NCI-H82 treated with DMSO at 0.1 percent for 48 hours (cell line): ENCODE results near the gene NFYC.
"Not testable (repeated sequence)": the region's sequence is repeated elsewhere in the genome, so short reads cannot be mapped to it uniquely, and the experiment has no call there.

ENCODE experiments used
- DNase-seq: peaks from one replicate; lab custom pipeline; 2025; ENCODE audit not compliant: unreplicated experiment; lab: John Stamatoyannopoulos, UW

Gene NFYC

DNA sequence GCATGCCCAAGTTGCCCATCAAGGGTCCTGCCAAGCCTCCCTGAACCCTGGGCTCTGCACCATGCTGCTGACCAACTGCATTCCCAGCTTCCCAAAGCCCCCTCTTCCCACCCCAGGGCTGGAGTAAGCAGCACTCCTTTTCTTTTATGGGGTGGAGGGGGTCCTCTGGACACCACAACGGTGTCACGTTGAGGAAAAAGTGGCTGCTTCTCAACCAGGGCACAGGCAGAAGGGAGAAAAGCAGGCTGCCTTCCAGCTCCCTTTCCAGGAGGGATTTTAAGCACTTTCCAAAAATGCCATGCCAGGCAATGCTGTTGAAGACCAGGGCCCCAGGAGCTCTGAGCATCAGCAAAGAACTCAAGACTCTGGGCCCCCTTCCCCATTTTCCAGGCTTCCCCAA, 26.7 kb upstream of the NFYC start:
- no peak for DNase-seq

DNA sequence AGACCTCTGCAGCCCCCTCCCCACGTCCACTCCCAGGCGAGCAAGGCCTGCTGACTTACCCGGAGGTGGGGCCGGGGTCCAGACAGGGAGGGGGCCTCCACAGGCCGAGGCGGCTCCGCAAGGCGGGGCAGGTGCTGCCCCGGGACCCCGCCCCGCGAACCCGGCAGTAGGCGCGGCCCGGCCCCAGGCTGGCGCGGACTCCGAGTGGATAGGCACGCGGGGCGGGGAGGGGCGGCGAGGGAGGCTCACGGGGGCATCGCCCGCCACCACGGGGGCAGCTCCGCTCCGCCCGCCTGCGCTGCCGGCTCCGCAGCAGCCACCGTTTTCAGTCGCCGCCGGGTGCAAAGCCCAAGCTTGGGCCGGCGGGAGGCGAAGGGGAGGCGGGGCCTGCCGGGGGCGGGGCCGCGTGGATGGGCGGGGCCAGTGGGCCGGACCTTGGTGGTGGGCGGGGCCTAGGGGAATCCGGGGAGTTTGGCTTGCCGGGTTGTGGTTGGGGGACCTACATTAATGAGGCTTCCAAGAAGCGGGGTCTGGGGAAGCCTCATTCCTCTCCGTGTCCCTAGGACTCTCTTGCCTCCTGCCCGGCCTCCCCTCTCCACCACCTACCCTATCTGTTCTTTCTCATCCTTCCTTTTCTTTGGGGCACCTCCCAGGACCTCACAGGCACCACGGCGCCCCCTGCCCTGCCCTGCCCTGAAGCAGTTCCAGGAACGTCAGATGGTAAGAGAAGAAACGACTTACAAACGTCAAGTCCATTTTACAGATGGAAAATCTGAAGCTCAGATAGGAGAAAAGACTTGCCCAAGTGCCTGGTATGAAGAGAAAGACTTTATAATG, 26.0 kb upstream of the NFYC start, which contains the start of gene RIMS3:
TSS of gene RIMS3 (minus strand) at position 348 of the 837 bp plus-strand sequence. CDS start 23,757 bp downstream, outside the sequence.
- peak; percentile 60 for DNase-seq

DNA sequence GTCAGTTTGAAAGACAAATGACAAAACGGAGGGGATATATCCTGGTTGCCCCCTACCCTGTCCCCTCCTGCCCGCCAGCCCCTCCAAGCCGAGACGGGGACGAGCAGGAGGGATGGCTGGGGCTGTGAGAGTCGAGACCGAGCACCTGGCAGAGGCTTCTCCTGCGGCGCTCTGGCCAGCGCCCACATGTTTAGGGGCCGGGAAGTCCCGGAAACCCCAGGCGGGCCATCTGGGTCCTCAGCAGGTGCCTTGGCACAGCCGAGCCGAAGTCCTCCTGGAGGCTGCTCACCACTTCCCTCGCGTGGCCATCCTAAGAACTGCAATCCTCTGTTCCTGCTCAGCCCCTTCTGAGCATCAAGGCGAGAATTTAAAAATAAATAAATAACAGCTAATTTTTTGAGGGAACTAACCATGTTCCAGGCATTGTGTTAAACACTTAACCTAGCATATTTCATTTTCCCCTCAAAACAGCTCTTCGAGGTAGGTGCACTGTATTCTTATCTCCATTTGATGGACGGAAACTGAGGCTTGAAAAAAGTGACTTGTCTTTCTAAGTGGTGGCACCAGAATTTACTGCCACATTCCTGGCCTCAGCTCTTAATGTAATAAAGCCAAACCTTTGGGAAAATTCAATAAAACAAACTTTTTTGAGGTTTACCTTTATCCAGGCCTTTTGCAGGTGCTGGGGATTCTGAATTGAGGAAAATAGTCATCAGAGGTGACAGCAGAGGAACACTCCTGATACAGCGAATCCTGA, 22.6 kb upstream of the NFYC start:
- peak; percentile 39 for DNase-seq

DNA sequence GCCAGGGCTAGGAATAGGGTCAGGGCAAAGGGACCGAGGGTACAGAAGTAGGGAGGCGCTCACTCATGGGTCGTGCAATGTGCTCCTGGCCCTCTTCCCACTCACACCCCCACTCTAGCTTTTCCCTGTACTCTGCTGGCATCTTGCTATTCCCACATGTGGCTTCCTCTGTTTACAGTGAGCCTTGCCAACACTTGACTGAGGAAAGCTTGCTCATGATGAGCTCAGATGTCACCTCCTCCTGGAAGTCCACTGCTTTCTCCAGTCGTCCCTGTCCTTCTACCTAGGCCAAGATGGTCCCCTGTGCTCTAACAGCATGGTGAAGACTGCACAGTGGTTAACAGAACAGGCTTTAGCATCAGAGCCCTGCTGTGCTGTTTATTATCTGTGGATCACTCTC, 18.1 kb upstream of the NFYC start:
- DNase-seq, result no peak

DNA sequence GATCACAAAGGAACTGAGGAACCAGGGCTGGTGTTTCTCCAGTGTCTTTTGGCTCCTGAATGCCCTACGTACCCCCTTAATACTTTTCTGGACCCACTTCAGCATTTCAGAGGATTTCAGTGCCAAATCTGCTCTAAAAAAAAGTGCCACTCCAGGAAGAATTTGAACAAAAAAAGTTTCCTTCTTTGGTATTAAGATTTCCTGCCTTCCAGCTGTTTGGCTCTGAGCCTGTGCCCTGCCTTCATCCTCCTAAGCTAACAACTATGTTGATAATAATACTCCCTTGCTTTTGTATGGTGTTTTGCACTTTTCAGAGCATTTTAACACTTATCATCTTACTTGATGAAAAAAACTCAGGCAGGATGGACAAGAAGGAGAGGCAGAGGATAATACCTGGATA, 15.0 kb upstream of the NFYC start:
- no peak for DNase-seq

DNA sequence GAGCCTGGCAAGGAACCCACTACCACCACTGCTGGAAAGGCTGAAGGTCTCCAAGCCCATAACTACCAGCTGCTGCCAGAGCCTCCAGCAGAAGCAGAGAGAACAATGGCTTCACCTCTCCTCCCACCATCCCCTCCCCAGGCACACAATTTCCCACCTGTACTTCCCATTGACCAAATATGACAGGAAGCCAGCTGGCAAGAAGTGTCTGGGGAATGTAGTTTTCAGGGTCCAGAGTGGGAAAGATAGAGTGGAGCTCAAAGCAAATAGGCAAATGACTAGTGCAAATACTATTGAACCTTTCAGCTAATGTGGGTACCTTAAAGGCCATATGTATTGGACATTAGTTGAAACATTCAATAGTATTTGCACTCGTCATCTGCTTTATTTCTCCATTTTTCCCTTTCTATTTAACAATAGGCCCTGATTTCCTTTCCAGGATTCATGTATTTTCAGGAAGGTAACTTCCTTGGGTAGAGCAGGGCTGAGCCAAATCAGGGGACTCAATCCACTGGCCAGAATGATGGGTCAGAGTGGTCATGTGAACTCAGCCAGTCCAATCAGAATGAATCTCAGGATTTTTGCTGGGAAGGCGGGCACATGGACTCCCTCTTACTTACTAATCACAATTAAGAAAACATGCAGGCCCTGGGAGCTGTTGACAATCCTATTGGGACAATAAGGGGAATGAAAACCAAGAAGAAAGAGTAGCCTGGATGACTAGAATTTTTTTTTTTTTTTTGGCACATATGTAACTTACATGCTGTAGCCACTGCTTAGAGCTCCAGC, 12.1 kb upstream of the NFYC start:
- no peak for DNase-seq

GRCh38 chr1:40684669-40685068, 6.8 kb upstream of the NFYC start:
- DNase-seq, result no peak

DNA sequence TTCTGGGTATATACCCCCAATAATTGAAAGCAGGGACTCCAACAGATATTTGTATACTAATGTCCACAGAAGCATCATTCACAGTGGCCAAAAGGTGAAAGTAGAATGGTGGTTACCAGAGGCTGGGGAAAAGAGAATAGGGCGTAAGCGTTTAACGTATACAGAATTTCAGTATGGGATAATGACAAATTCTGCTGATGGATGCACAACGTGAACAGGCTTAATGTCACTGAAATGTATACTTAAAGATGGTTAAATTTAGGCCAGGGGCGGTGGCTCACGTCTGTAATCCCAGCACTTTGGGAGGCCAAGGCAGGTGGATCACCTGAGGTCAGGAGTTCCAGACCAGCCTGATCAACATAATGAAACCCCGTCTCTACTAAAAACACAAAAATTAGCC, 4.4 kb upstream of the NFYC start:
- no peak for DNase-seq

GRCh38 chr1:40687661-40688060, 3.8 kb upstream of the NFYC start:
- DNase-seq, result no peak

- no peak for DNase-seq
These were observed 1.8 kb upstream of the NFYC start for GRCh38 chr1:40689737-40690136.

DNA sequence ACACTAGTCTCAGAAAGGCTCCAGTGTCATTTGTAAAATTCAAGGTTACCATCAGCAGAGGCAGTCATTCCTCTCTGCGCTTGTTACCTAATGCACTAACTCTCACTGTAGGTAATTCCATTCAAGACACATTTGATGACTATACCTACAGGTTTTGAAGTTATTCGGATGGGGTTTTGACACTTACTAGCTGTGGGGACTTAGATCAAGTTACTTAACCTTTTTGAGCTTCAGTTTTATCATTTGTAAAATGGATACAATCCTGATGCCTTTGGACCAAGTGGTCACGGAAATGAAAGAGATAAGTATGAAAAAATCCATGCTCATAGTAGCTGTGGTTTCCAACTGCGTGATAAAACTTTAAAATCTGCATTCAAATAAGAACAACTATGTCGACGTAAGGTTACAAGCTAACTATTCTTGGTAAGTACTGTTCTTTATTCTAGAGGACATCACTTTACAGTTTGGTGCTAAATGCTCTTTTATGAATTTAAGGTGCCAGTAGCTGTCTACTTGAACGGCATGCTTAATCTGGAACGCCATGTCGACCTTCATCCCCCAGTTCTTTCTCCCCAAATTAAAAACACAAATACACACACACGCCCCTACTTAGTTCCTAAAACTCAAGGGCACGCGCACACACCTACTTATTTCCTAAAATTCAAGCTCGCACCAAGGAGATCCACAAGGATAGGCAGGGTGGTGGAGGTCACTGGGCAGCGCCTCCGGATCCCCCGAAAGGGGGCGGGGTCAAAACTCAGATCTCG, 550 bp upstream of the NFYC start:
- DNase-seq, result no peak

GRCh38 chr1:40692429-40692895, 958 bp downstream of the NFYC start:
- no peak for DNase-seq

GRCh38 chr1:40693425-40693824, 1.9 kb downstream of the NFYC start:
- no peak for DNase-seq

DNA sequence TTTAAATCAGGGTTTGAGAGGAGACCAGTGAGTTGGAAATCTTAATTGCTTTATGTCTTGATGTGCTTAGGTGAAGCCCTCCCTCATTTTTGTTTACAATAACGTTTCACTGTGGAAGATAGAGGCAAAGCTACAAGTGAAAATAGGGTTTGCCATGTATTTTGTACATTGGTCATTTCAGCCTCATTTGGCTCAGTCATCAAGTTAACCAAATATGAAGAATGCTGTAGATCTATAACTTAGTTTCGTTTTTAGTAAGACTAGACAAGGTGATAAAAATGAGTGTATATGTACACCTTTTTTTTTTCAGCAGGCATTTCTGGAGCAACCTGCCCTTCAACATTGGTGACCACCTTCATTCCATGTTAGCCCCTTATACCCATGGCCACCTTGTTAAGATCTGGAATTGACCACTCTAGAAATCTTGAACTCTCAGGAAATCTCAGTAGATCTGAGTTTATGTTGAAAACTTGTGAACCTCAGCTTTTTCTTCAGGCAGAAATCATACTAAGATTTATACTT, 2.9 kb downstream of the NFYC start:
- no peak for DNase-seq

DNA sequence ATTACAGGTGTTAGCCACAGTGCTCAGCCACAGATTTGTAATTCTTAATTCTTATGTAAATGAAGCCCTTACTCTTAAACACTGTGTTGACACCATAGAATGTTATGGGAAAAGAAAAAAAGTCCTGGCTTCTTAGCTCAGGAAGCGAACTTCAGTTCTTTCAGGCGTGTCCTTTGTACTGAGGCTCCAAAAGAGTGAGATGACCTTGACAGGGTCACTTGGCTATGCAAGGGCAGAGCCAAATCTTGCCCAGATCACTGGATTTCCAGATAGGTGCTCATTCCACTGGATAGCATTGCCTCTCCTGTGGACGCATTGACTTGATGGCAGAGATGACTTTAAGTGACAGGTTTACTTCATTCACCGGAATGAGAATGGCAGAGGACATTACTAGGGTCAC, 4.8 kb downstream of the NFYC start:
- DNase-seq, result no peak

GRCh38 chr1:40697436-40697835, 5.9 kb downstream of the NFYC start:
- DNase-seq, result no peak

GRCh38 chr1:40699787-40700186, 8.3 kb downstream of the NFYC start:
- no peak for DNase-seq

DNA sequence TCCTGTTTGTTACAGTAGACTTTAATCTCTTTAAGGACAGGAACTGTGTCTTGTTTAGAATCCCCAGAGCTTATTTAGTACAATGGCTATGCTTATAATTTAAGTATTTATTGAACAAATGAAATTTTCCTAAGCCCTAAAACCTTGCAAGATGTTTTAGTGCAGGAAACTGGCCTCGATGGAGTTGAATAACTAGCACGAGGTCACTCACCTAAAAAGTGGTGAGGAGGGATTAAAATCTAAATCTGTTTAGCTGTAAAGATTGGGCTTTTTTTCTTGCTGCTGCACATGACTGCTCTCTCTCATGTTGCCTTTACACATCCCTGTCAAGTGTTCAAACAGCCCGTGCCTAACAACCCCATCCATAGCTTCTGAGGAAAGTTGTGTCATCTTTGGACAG, 10.2 kb downstream of the NFYC start:
- DNase-seq, result peak; percentile 59

GRCh38 chr1:40702810-40703209, 11.3 kb downstream of the NFYC start:
- not testable (repeated sequence) for DNase-seq

DNA sequence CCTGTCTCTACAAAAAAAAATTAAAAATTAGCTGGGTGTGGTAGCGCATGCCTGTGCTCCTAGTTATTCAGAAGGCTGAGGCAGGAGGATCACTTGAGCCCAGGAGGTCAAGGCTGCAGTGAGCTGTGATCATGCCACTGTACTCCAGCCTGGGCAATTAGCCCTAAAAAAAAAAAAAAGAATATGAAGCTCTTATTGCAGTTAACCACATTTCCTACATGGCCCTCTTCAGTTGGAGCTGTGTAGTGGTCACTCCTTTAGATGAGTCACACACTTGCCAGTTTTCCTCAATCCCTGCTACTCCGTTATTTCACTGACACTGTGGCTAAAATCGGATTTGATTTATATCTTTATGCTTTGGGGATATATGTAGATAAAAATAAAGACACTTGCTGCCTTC, 11.8 kb downstream of the NFYC start:
- DNase-seq, result no peak
